Ovary (tissue), 9 donors: Measurements from ENCODE around the gene CMTM7. TPM values are rescaled to one million over a fixed set of nuclear protein-coding genes. Genes with fewer than 3 reads are reported as not detected.

Experiments used
- DNase-seq, 5 donors: peaks; one replicate each; pipeline ENCODE4 v3.0.0-alpha.2; 2019 to 2020
- H3K27ac ChIP-seq, 2 donors: fragments of 200-600 bp; one replicate each; pipeline versions ENCODE4 v1.5.1 to v1.8.0; 2019 to 2022
- H3K27me3 ChIP-seq: fragments of 200-600 bp; one replicate; pipeline ENCODE4 v1.8.0; 2022
- H3K36me3 ChIP-seq: fragments of 200-600 bp; sonication (generic); one replicate; pipeline ENCODE4 v1.5.1; 2019
- H3K4me1 ChIP-seq: one replicate; pipeline ENCODE4 v1.8.1; 2013; ENCODE audit warnings: mild to moderate bottlenecking, moderate library complexity; ENCODE audit not compliant: insufficient read depth
- H3K4me3 ChIP-seq: fragments of 200-600 bp; sonication (generic); one replicate; pipeline ENCODE4 v1.5.1; 2017
- H3K9me3 ChIP-seq, 2 donors: fragments of 200-600 bp in 1 of 2; sonication (generic) in 1 of 2; one replicate each; pipeline versions ENCODE4 v1.5.1 to v1.8.1; 2013 to 2019; ENCODE audit warnings: mild to moderate bottlenecking in 1 of 2, moderate library complexity in 1 of 2
- CTCF ChIP-seq, 3 donors: fragments of 450-650 bp in 2 of 3; fragments of 200-600 bp in 1 of 3; IDR thresholded peaks; one replicate each; pipeline versions ENCODE4 v1.5.1 to v1.8.0; 2016 to 2022; ENCODE audit warnings: antibody characterized with exemption in 3 of 3, mild to moderate bottlenecking in 1 of 3
- EP300 ChIP-seq: sonication (generic); formaldehyde crosslinking; IDR thresholded peaks from one replicate; pipeline ENCODE4 v1.6.1; 2017; ENCODE audit warnings: antibody characterized with exemption
- POLR2A ChIP-seq: fragments of 450-650 bp; IDR thresholded peaks from one replicate; pipeline ENCODE4 v1.6.1; 2017; ENCODE audit warnings: antibody characterized with exemption, mild to moderate bottlenecking, moderate library complexity
- WGBS, 3 donors: extraction: QIAGEN DNeasy Blood & Tissue Kit in 1 of 3; methylation state at CpG; one replicate each; pipeline versions ENCODE4 v1.1.5 to v1.1.7; 2013 to 2017; 5-methylcytosine and 5-hydroxymethylcytosine counted together
- intact Hi-C, 4 donors: fragments of 100-400 bp; cut with DNase I; formaldehyde crosslinking; loops; one replicate each; pipeline versions ENCODE4 v1.11.0 to v1.15.1; 2022 to 2023
- polyA plus RNA-seq, 2 donors: library from polyadenylated mRNA; stranded (reverse); fragments of 200-250 nt in 1 of 2; fragments of 350-450 nt in 1 of 2; fragmentation: Illumina TruSeq in 1 of 2; extraction: RNeasy Lipid Tissue Mini Kit (QIAGEN cat#74804) in 1 of 2; gene quantifications; one replicate each; pipeline ENCODE4 v1.2.3, GENCODE V29; 2013 to 2014
- total RNA-seq, 7 donors: library from RNA; depleted of rRNA in 2 of 7; stranded (reverse); fragments of >200 nt in 2 of 7; fragmentation: NEBNext Ultra II Directional in 3 of 7; extraction: Animal tissue kit (Norgen Biotek cat#: 25700) in 3 of 7; gene quantifications; one replicate each; pipeline versions ENCODE4 v1.1.0 to v1.2.4, GENCODE V29; 2016 to 2023
- donor health status: DM: no; HTN: no; CAD: no; lungs with moderate emphysema.
- donor health status: DM: no; HTN: no; CAD: no.
- donor health status: Bipolar disorder and iron deficiency.
- donor health status: DM: yes; HTN: yes; CAD: no.
- donor health status: DM: no; HTN: no; CAD: no.
- donor health status: DM: yes; HTN: yes; CAD: no.

Gene CMTM7
- total and polyA plus RNA-seq, 9 donors, result 2.7 to 63.4 (median 7.6) TPM

DNA sequence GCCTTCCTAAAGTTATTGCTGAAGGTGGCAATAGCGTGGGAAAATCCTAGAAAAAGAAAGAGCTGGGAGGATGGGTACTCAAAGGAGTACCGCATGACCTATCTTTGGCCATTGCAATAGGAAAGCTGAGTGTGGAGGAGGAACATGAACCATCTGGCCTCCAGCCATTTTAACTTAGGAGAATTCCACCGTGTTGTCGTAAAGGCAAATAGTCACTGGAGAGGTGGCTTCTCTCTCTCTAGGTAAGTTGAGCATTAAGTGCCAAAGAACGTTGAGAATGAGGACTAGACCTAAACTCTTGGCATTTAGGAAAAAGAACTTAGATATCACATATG is 16.1 kb upstream of the CMTM7 start:
- intact Hi-C loops, result loop anchor here in 3 of 4 donors (5.0 to 10.0 kb wide), 3 partner anchors 89 to 289 kb away; no protein-coding TSS in a partner anchor
- H3K36me3 ChIP-seq, result no peaks in the 10 kb centered on the region
- H3K4me3 ChIP-seq, result no peak overlapping the region
- H3K27me3 ChIP-seq, result no peaks in the 10 kb centered on the region
- TF ChIP-seq EP300 (no peak), POLR2A (no peak), CTCF (IDR thresholded peaks at IDR 0.05) (no peak)
- DNase-seq, result no peak
- no peaks in the 10 kb centered on the region for H3K4me1 ChIP-seq
- no peak overlapping the region for H3K27ac ChIP-seq
- WGBS, 3 donors, result 80 to 84% (median 80%) methylated on average over 5 of the region's 5 CpGs
- no peaks in the 10 kb centered on the region for H3K9me3 ChIP-seq

GRCh38 chr3:32376115-32376514 is 15.5 kb upstream of the CMTM7 start:
- DNase-seq, result no peak
- no peaks in the 10 kb centered on the region for H3K4me1 ChIP-seq
- TF ChIP-seq CTCF (IDR thresholded peaks at IDR 0.05) (no peak), EP300 (no peak), POLR2A (no peak)
- no peak overlapping the region for H3K27ac ChIP-seq
- WGBS, 3 donors, result 50 to 57% (median 53%) methylated on average over 2 of the region's 2 CpGs
- no peak overlapping the region for H3K4me3 ChIP-seq
- H3K27me3 ChIP-seq, result no peaks in the 10 kb centered on the region
- H3K9me3 ChIP-seq, result no peaks in the 10 kb centered on the region
- intact Hi-C loops, result loop anchor here in 3 of 4 donors (5.0 to 10.0 kb wide), 3 partner anchors 89 to 289 kb away; no protein-coding TSS in a partner anchor
- no peaks in the 10 kb centered on the region for H3K36me3 ChIP-seq

DNA sequence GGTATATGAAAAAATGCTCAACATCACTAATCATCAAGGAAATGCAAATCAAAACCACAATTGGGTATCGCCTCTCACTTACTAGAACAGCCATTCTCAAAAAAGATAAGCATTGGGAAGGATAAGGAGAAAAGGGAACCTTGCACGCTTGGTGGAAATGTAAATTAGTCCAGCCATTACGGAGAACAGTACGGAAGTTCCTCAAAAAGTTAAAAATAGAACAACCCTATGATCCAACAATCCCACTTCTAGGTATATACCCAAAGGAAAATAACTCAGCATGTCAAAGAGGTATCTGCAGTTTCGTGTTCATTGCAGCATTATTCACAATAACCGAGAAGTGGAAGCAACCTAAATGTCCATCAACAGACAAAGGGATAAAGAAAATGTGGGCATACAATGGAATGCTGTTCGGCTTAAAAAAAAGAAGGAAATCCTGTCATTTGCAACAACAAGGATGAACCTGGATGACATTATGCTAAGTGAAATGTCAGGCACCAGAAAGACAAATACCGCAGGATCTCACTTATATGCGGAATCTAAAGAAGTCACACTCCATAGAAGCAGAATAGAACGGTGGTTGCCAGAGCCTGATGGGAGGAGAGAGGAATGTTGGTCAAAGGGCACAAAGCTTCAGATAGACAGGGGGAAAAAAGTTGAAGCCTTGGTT is 11.7 kb upstream of the CMTM7 start:
- no peak overlapping the region for H3K27ac ChIP-seq
- no peak overlapping the region for H3K4me3 ChIP-seq
- intact Hi-C loops, result loop anchor here in 3 of 4 donors (5.0 to 10.0 kb wide), 4 partner anchors 85 to 285 kb away; no protein-coding TSS in a partner anchor
- no peaks in the 10 kb centered on the region for H3K9me3 ChIP-seq
- H3K36me3 ChIP-seq, result no peaks in the 10 kb centered on the region
- H3K4me1 ChIP-seq, result peaks cover 1% of the 10 kb centered on the region
- 76 to 86% (median 84%) methylated on average over 10 of the region's 10 CpGs for WGBS, 3 donors
- TF ChIP-seq POLR2A, result no peak
- no peak for TF ChIP-seq EP300
- TF ChIP-seq CTCF (IDR thresholded peaks at IDR 0.05), result no peak
- DNase-seq, result no peak
- H3K27me3 ChIP-seq, result no peaks in the 10 kb centered on the region

GRCh38 chr3:32381922-32382321 is 9.7 kb upstream of the CMTM7 start:
- WGBS, 3 donors, result 35 to 74% (median 53%) methylated on average over 7 of the region's 7 CpGs
- TF ChIP-seq EP300 (no peak), CTCF (IDR thresholded peaks at IDR 0.05) (no peak), POLR2A (no peak)
- intact Hi-C loops, result loop anchor here in 1 of 4 donors (5.0 kb wide), 1 partner anchor 90 kb away; no protein-coding TSS in a partner anchor
- peaks cover 1% of the 10 kb centered on the region for H3K4me1 ChIP-seq
- H3K9me3 ChIP-seq, result no peaks in the 10 kb centered on the region
- no peak overlapping the region for H3K4me3 ChIP-seq
- no peak for DNase-seq
- H3K27ac ChIP-seq, result no peak overlapping the region
- no peaks in the 10 kb centered on the region for H3K36me3 ChIP-seq
- no peaks in the 10 kb centered on the region for H3K27me3 ChIP-seq
